22Rv1 (cell line): ENCODE measurements around the gene GVQW3.

ENCODE experiments used
- H3K27ac ChIP-seq: fragments of 450-650 bp; 2 replicates; pipeline ENCODE4 v1.5.1; 2017
- CTCF ChIP-seq: fragments of 450-650 bp; IDR thresholded peaks from 2 replicates; pipeline ENCODE4 v1.5.1; 2017; ENCODE audit warnings: mild to moderate bottlenecking
- ZFX ChIP-seq: fragments of 450-650 bp; IDR thresholded peaks from 2 replicates; pipeline ENCODE4 v1.6.1; 2017; ENCODE audit warnings: antibody characterized with exemption, borderline replicate concordance

The GVQW3 gene

GRCh38 chr11:76424379-76424778 is 43.3 kb downstream of the GVQW3 start:
- no peak overlapping the region for H3K27ac ChIP-seq
- TF ChIP-seq CTCF (no peak), ZFX (no peak)

GRCh38 chr11:76424891-76425290 is 43.8 kb downstream of the GVQW3 start:
- no peak overlapping the region for H3K27ac ChIP-seq
- TF ChIP-seq ZFX = no peak

GRCh38 chr11:76426660-76427059 is 45.5 kb downstream of the GVQW3 start:
- H3K27ac ChIP-seq = no peak overlapping the region
- TF ChIP-seq ZFX (no peak), CTCF (no peak)

- H3K27ac ChIP-seq = no peak overlapping the region
- TF ChIP-seq CTCF (no peak), ZFX (no peak)
These were observed 54.9 kb downstream of the GVQW3 start for GRCh38 chr11:76436020-76436419.

GRCh38 chr11:76443268-76443980 is 62.3 kb downstream of the GVQW3 start:
- TF ChIP-seq ZFX = no peak
- no peak for TF ChIP-seq CTCF
- H3K27ac ChIP-seq = peak overlapping the region; percentile 86

- H3K27ac ChIP-seq = peak overlapping the region; percentile 86
- TF ChIP-seq CTCF = no peak
- no peak for TF ChIP-seq ZFX
These were observed 62.9 kb downstream of the GVQW3 start for GRCh38 chr11:76444065-76444383.

GRCh38 chr11:76444384-76445120 is 63.4 kb downstream of the GVQW3 start, which contains the start of gene EMSY:
TSS of gene EMSY (plus strand) at chr11:76445018. CDS start at chr11:76446939, 1,921 bp downstream.
- TF ChIP-seq CTCF (no peak), ZFX (no peak)
- H3K27ac ChIP-seq = peak within 1 kb of the TSS; percentile 86
